ENCODE data around the gene UCK2.
A peak's percentile ranks its signal among the peaks of the same experiment; 100 is the strongest.

The UCK2 gene

GRCh38 chr1:165900576-165901380 is 73.4 kb downstream of the UCK2 start:
- DNase-seq (ENCODE audit: low read depth) = no peak

- no peak for DNase-seq (ENCODE audit: low read depth)
Measured at GRCh38 chr1:165902565-165902964, 75.2 kb downstream of the UCK2 start.

- DNase-seq (ENCODE audit: low read depth) = no peak
Measured at GRCh38 chr1:165903672-165904071, 76.3 kb downstream of the UCK2 start.

DNA sequence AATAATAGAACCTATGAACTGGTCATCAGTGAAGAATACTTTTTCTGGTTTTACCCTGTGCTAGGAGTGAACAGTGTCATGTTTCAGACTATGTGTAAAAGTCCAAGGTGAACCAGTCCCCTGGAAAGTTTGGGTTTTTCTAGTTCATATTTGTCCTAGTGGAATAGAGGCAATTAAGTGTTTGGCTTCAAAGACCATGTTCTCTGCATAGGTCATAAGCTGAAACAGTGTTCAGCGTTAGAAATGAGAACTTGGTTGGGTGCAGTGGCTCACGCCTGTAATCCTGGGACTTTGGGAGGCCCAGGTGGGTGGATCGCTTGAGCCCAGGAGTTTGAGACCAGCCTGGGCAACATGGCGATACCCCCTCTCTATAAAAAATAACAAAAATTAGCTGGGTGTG is 77.5 kb downstream of the UCK2 start:
- no peak for DNase-seq (ENCODE audit: low read depth)

- no peak for DNase-seq (ENCODE audit: low read depth)
Measured at GRCh38 chr1:165905853-165906252, 78.4 kb downstream of the UCK2 start.

- no peak for DNase-seq (ENCODE audit: low read depth)
Measured at GRCh38 chr1:165907256-165907857, 79.9 kb downstream of the UCK2 start.

GRCh38 chr1:165910764-165911421 is 83.5 kb downstream of the UCK2 start:
- no peak for DNase-seq (ENCODE audit: low read depth)

- DNase-seq (ENCODE audit: low read depth) = no peak
Measured at GRCh38 chr1:165911609-165912281, 84.3 kb downstream of the UCK2 start.

GRCh38 chr1:165912638-165913037 is 85.2 kb downstream of the UCK2 start:
- no peak for DNase-seq (ENCODE audit: low read depth)

DNA sequence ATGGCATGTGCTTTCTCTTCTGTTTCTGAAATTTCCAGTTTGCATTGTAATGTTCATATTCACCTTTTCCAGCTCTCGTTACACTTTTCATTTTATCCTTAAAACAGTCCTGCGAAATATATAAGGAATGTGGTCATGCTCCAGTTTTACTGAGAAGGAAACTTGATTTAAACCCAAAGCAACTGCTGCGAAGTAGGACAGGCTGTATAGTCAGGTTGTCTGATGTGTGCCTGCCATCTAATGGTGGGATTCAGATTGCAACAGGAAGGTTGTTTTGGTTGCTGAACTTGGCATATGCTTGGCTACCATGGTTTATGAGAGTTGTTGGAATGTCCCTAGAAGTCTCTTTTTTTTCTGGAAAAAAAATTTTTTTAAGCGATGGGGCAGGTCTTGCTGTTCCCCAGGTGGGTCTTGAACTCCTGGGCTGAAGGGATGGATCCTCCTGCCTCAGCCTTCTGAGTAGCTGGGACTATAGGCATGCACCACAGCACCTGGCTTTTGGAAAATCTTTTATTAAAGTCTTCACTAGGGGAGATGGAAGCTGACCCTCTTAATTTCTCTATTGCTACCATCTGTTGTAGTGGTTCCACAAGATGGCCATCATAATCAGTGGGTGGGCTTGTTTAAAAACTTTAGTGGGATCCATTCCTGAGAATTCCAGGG is 86.9 kb downstream of the UCK2 start:
- DNase-seq (ENCODE audit: low read depth) = peak; percentile 23

DNA sequence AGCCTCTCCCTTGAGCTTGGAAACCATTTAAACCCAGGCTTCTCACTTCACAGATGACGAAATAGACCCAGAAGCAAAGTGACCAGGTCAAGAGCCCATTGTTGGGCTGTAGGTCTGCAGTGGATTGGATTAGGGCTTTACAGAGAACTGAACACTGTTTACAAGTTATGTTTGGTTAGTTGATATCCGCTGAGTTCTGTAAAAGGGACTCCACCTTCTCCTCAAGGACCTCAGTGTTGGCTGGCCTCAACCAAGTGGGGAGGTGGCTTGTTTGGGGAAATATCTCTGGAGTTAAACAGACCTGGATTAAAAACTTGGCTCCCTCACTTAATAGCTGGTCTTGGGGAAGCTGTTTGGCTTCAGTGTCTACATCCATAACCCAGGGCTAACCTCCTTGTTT is 88.1 kb downstream of the UCK2 start:
- DNase-seq (ENCODE audit: low read depth) = no peak

DNA sequence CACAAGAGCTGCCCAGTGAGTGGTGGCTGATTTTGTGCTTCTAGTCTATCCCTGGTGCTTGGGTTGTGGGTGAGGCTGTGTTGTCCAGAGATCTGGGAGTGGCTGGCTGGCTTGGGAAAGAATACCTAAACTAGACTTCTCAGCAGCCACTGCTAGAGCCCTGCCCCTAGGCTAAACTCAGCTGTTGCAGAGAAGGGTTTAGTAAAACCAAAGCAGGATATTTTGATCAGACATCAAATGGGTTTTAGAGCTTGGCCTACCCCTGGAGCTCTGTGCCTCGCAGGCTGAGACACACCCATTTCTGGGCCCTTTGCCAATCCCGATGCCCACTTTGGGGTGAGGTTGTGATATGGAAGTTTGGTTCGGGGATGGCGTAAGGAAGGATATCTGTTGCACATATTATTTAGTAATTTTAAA is 88.5 kb downstream of the UCK2 start:
- DNase-seq (ENCODE audit: low read depth) = no peak

DNA sequence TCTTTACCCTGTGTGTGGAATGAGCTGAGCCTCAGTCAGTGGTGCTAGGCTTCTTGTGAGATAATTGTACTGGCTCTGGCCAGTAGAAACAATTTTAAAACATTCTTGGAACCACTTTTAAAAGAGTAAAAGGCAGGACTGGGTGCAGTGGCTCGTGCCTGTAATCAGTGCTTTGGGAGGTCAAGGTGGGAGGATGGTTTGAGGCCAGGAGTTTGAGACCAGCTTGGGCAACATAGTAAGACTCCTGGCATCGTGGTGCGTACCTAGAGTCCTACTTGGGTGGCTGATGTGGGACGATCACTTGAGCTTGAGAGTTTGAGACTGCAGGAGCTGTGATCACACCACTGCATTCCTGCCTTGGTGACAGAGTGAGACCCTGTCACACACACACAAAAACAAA is 89.8 kb downstream of the UCK2 start:
- DNase-seq (ENCODE audit: low read depth) = no peak

- no peak for DNase-seq (ENCODE audit: low read depth)
Measured at GRCh38 chr1:165924117-165924516, 96.7 kb downstream of the UCK2 start.

GRCh38 chr1:165925498-165926079 is 98.2 kb downstream of the UCK2 start:
- no peak for DNase-seq (ENCODE audit: low read depth)

DNA sequence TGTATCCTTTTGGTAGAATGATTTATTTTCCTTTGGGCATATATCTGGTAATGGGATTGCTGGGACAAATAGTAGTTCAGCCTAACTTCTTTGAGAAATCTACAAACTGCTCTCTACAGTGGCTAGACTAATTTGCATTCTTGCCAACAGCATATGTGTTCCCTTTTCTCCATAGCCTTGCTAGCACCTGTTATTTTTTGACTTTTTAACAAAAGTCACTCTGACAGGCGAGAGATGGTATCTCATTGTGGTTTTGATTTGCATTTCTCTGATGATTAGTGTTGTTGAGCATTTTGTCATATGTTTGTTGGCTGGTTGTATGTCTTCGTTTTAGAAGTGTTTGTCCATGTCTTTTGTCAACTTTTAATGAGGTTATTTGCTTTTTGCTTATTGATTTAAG is 99.8 kb downstream of the UCK2 start:
- DNase-seq (ENCODE audit: low read depth) = no peak

DNA sequence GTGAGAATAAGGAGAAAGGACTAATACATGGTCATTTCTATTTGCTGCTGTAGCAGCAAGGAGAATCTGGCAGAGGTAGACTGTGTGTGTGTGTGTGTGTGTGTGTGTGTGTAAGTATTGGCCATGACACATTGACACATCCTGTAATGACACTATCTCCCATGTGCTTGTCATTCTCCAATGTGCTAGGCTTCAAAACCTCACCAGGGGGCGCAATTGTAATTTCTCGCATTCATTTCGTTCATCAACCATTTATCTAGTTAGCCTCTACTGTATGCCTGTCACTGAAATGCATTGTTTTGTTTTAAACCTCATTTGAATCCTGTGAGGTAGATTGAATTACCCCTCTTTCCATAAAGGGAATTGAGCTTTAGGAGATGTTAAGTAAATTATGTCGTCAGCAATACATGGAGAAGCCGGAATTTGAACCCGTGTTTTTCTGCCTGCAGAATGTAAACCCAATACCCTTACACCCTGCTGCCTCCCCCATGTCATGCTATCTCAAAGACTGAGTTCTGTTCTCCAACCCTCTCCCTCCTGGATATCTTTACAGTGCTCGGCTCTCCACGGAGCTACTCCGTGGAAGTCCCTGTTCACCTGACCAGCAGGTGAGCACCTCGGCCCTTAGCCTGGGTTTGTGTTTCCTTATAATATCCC is 100.8 kb downstream of the UCK2 start:
- DNase-seq (ENCODE audit: low read depth) = no peak

DNA sequence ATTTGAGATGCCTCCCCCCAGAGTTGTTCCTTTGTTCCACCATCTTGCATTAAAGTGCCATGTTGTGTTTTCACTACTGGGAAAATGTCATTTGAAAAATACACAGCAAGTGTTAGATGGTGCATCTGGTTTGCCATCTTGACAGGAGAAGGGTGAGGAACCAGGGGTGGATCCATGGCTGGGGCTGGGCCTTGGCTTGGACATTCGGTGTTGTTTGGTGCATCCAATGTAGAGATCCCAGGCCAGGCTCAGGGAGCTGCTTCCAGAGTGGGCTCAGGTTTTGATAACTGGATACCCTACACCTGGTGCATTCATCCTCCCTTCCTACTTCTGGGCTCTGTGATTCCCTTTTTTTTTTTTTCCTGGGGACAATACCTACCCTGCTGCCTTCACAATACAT is 103.5 kb downstream of the UCK2 start:
- no peak for DNase-seq (ENCODE audit: low read depth)

- DNase-seq (ENCODE audit: low read depth) = no peak
Measured at GRCh38 chr1:165933446-165934170, 106.2 kb downstream of the UCK2 start.

GRCh38 chr1:165936542-165936941 is 109.1 kb downstream of the UCK2 start:
- DNase-seq (ENCODE audit: low read depth) = no peak

DNA sequence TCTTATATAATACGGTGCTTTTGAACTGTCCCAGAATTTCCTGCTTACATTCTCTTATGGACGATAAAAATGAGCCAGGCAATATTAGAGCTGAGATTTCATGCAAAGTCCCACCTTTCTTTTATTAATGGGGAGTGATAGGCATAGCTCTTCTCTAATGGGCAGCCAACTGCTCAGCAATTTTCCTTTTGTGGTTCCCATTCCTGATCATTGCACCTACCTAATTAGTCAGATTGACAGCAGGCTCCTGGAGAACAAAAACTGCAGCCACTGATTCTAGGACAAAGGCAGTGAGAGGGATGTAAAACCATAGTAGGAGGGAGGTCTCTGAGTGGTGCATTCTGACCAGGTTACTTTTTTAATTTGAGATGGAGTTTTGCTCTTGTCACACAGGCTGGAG is 110.4 kb downstream of the UCK2 start:
- DNase-seq (ENCODE audit: low read depth) = no peak

Data from stimulated activated CD8-positive, alpha-beta memory T cell treated with anti-CD3 and anti-CD28 coated beads, Interleukin-7, amount 100 ng/mL, for 24 hours (primary cell).